AG04450 (cell line): ENCODE data around the gene SLC37A4. TPM values are rescaled to one million over a fixed set of nuclear protein-coding genes. Genes with fewer than 3 reads are reported as not detected.
A peak's percentile ranks its signal among the peaks of the same experiment; 100 is the strongest.
"Not testable (repeated sequence)": the region's sequence is repeated elsewhere in the genome, so short reads cannot be mapped to it uniquely, and the experiment has no call there.

Experiments
- CTCF ChIA-PET: fragments of 300-600, 350-600 bp; formaldehyde crosslinking; extraction: SDS; loops from one replicate; lab custom pipeline; 2022; ENCODE audit warnings: antibody characterized with exemption, inconsistent platforms; lab: Charles Lee
- POLR2A ChIA-PET: fragments of 350-600 bp; formaldehyde crosslinking; extraction: SDS; loops from one replicate; lab custom pipeline; 2021; ENCODE audit warnings: antibody characterized with exemption, inconsistent platforms; lab: Yijun Ruan, JAX
- DNase-seq: peaks from one replicate; pipeline ENCODE4 v3.0.0-alpha.2; 2011; ENCODE audit warnings: low read depth, low spot score
- H3K27ac ChIP-seq: one replicate; pipeline ENCODE4 v1.5.1; 2012; ENCODE audit warnings: low read depth, low read length, control low read depth
- H3K27me3 ChIP-seq: one replicate; pipeline ENCODE4 v1.6.0; 2012; ENCODE audit warnings: low read length; ENCODE audit not compliant: control insufficient read depth, insufficient read depth
- H3K4me3 ChIP-seq: 2 replicates; pipeline ENCODE4 v1.5.1; 2011; ENCODE audit warnings: mild to moderate bottlenecking, low read depth, low read length, control low read depth
- H3K9me3 ChIP-seq: 2 replicates; pipeline ENCODE4 v1.5.1; 2012; ENCODE audit warnings: low read length; ENCODE audit not compliant: control insufficient read depth, insufficient read depth
- polyA plus RNA-seq: library from polyadenylated mRNA; depleted of rRNA; stranded (reverse); fragments of >200 nt; gene quantifications from 2 replicates; pipeline ENCODE4 v1.2.3, GENCODE V29; 2011
- TF ChIP-seq, protein P1 (sequence below): IDR thresholded peaks from 2 replicates; pipeline ENCODE4 v1.5.1; 2011; ENCODE audit warnings: low read depth, low read length, control low read depth, inconsistent platforms

Gene SLC37A4
- polyA plus RNA-seq, 1 experiment, result 14.9 TPM

DNA sequence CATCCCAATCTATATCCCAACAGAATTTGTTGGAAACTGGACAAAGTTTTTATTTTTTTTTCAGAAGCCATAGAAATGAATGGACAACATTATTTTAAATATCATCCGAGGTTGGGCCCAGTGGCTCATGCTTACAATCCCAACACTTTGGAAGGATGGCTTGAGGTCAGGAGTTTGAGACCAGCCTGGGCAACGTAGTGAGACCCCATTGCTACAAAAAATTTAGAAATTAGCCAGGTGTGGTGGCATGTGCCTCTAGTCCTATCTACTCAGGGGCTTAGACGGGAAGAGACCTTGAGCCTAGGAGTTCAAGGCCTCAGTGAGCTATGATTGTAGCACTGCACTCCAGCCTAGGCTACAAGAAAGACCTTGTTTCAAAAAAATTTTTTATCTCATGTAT, 4.1 kb upstream of the SLC37A4 start:
- Histone ChIP-seq H3K4me3 (no peak overlapping the region), H3K27me3 (peaks cover 2% of the 10 kb centered on the region), H3K27ac (no peak overlapping the region), H3K9me3 (no peaks in the 10 kb centered on the region; the same call in 1 of the 2 replicates)
- CTCF ChIA-PET, result interaction anchor here (0.7 kb wide), 1 partner anchor 30 kb away, joined by 3 read pairs; no protein-coding TSS in a partner anchor
- TF ChIP-seq, protein P1, sequence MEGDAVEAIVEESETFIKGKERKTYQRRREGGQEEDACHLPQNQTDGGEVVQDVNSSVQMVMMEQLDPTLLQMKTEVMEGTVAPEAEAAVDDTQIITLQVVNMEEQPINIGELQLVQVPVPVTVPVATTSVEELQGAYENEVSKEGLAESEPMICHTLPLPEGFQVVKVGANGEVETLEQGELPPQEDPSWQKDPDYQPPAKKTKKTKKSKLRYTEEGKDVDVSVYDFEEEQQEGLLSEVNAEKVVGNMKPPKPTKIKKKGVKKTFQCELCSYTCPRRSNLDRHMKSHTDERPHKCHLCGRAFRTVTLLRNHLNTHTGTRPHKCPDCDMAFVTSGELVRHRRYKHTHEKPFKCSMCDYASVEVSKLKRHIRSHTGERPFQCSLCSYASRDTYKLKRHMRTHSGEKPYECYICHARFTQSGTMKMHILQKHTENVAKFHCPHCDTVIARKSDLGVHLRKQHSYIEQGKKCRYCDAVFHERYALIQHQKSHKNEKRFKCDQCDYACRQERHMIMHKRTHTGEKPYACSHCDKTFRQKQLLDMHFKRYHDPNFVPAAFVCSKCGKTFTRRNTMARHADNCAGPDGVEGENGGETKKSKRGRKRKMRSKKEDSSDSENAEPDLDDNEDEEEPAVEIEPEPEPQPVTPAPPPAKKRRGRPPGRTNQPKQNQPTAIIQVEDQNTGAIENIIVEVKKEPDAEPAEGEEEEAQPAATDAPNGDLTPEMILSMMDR, result no peak
- POLR2A ChIA-PET, result no interaction called here
- DNase-seq, result no peak

DNA sequence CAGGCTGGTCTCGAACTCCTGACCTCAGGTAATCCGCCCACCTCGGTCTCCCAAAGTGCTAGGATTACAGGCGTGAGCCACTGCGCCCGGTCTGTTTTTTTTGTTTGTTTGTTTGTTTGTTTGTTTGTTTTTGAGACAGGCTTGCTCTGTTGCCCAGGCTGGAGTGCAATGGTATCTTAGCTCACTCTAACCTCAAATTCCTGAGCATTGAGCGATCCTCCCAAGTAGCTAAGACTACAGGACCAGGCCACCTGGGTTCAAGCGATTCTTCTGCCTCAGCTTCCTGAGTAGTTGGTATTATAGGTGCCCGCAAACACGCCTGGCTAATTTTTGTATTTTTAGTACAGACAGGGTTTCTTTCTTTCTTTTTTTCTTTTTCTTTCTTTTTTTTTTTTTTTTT, 2.7 kb upstream of the SLC37A4 start:
- CTCF ChIA-PET, result interaction anchor here (0.7 to 1.4 kb wide), 4 partner anchors 12 to 162 kb away, joined by 3 to 6 read pairs (median 3); no protein-coding TSS in a partner anchor
- DNase-seq, POLR2A ChIA-PET, H3K27me3 ChIP-seq, H3K4me3 ChIP-seq, H3K27ac ChIP-seq, H3K9me3 ChIP-seq: not testable (repeated sequence)

DNA sequence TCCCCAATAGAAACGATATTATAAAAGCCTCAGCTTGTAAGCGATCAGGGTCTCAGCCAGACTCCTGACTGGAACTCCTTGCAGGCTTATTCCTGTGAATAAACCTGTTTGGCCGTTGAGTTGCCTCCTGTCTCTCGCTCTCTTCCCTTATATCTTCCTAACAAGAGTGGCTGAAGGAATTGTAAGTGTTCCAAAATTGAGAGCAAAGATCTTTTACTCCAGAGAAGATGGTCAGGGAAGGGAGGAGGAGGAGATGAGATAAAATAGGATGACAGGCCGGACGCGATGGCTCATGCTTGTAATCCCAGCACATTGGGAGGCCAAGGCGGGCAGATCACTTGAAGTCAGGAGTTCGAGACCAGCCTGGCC, 1.2 kb upstream of the SLC37A4 start:
- CTCF ChIA-PET, result interaction anchor here (0.6 to 1.5 kb wide), 10 partner anchors 9 to 309 kb away, joined by 3 to 17 read pairs (median 4); partner anchors contain the start of genes C1QTNF5, HYOU1, TRAPPC4 and VPS11
- H3K4me3 ChIP-seq, result no peak overlapping the region

DNA sequence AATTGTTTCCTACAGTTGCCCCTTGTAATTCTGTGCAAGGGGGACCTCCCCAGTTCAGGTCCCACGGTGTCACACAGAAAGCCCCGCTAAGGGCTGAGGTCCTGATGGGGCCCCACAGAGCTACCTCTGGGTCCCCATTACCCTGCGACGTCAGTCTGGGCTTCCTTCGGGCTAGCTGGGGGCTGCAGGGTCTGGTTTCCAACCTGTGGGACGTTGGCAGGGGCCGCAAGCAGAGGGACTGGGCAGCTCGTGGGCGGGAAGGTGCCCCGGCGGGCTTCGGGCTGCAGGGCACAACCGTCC, 698 bp downstream of the SLC37A4 start:
- TF ChIP-seq, protein P1, result no peak
- DNase-seq, result no peak
- ChIA-PET POLR2A (interaction anchor here (1.0 kb wide), 1 partner anchor 11 kb away, joined by 3 read pairs; the partner anchor contains the start of gene TRAPPC4), CTCF (interaction anchor here (0.9 to 1.1 kb wide), 2 partner anchors 55 to 59 kb away, joined by 3 to 4 read pairs; no protein-coding TSS in a partner anchor)
- Histone ChIP-seq H3K27me3 (no peaks in the 10 kb centered on the region), H3K27ac (no peak overlapping the region), H3K9me3 (no peaks in the 10 kb centered on the region; the same call in 1 of the 2 replicates), H3K4me3 (peak overlapping the region; percentile 89)

More for the DNA sequence above, 1.2 kb upstream of the SLC37A4 start:
- Histone ChIP-seq H3K27me3 (no peaks in the 10 kb centered on the region), H3K9me3 (no peaks in the 10 kb centered on the region; the same call in 1 of the 2 replicates), H3K27ac (no peak overlapping the region)
- TF ChIP-seq, protein P1, result no peak
- DNase-seq, result no peak
- POLR2A ChIA-PET, result no interaction called here

DNA sequence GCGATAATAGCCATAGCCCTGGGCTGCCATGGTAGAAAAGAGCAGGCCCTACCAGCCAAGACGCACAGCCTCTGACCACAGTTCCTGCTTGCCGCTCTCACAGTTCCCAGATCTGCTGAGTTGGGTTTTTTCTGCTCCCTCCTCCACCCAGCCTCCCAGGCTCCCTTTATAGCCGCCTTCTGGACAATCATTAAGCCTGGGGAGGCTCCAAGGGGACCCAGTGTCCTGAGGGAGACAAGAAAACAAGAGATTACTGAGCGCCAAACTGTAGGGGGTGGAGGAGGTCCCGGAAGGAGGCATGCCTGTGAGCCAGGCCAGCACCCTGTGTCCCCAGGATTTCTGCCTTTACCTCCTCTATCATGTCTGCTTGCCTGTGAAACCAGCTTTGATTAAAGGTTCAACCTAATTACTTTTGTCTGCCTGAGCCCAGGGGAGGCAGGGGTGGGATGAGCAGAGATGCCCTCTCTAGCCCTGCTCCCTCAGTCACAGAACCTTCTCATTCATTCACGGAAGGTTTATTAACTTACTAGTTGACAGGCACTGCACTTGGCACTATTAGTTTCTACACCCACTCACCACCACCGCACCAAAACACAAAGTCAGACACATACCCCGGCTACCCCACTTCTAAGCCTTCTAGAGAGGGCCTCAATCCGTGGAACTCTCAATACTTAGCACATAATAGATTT, 1.2 kb downstream of the SLC37A4 start:
- H3K27ac ChIP-seq, result no peak overlapping the region
- H3K27me3 ChIP-seq, result no peaks in the 10 kb centered on the region
- POLR2A ChIA-PET, result interaction anchor here (1.0 kb wide), 1 partner anchor 10 kb away, joined by 3 read pairs; the partner anchor contains the start of gene TRAPPC4
- no peak for DNase-seq
- TF ChIP-seq, protein P1, result no peak
- H3K4me3 ChIP-seq, result peak overlapping the region; percentile 89
- no peaks in the 10 kb centered on the region; the same call in 1 of the 2 replicates for H3K9me3 ChIP-seq
- CTCF ChIA-PET, result interaction anchor here (0.9 to 1.1 kb wide), 2 partner anchors 56 to 59 kb away, joined by 3 to 4 read pairs; no protein-coding TSS in a partner anchor
